ENCODE results near the gene CCL2. TPM values are rescaled to one million over a fixed set of nuclear protein-coding genes. Genes with fewer than 3 reads are reported as not detected.

Gene CCL2
- total and polyA plus RNA-seq, 2 experiments from 2014 or later: 1.5 to 18.5 TPM

GRCh38 chr17:34245351-34245905 lies 9.7 kb upstream of the CCL2 start:
- Mint-ChIP-seq H3K4me3 (no peak overlapping the region), H3K36me3 (ENCODE audit: low read depth) (no peaks in the 10 kb centered on the region), H3K27ac (no peak overlapping the region), H3K9me3 (no peaks in the 10 kb centered on the region), H3K27me3 (ENCODE audit: insufficient read depth, low read depth, poor library complexity) (peaks cover 2% of the 10 kb centered on the region), H3K4me1 (peaks cover 11% of the 10 kb centered on the region)
- Histone ChIP-seq H3K79me2 (replicated peaks; ENCODE audit: insufficient read depth) (no peaks in the 10 kb centered on the region), H3F3A (replicated peaks; ENCODE audit: low read depth) (no peaks in the 10 kb centered on the region), H4K20me1 (replicated peaks; ENCODE audit: insufficient read depth) (no peaks in the 10 kb centered on the region), H3K4me2 (no peak overlapping the region), H3K9me2 (ENCODE audit: insufficient read depth) (peaks cover 9% of the 10 kb centered on the region; the same call in 1 of the 2 replicates), H3K4me1 (ENCODE audit: insufficient read depth) (peaks cover 14% of the 10 kb centered on the region), H3K4me3 (no peak overlapping the region), H3K27me3 (ENCODE audit: insufficient read depth) (no peaks in the 10 kb centered on the region), H3K36me3 (ENCODE audit: insufficient read depth) (no peaks in the 10 kb centered on the region), H2AFZ (no peak overlapping the region), H3K27ac (ENCODE audit: low read depth) (no peak overlapping the region)
- DNase-seq (ENCODE audit: low spot score): no peak
- ATAC-seq: no peak
- no peak for TF ChIP-seq JUNB (IDR thresholded peaks at IDR 0.05; ENCODE audit: unreplicated experiment)
- TF ChIP-seq NANOG (IDR thresholded peaks at IDR 0.05; ENCODE audit: borderline replicate concordance): no peak
- no peak for TF ChIP-seq POLR2AphosphoS5 (IDR thresholded peaks at IDR 0.05; ENCODE audit: low read depth)
- TF ChIP-seq ZNF462 (CRISPR knock-in tag; IDR thresholded peaks at IDR 0.05): no peak
- TF ChIP-seq REST (IDR thresholded peaks at IDR 0.05; ENCODE audit: unreplicated experiment): no peak
- TF ChIP-seq EZH2phosphoT487 (IDR thresholded peaks at IDR 0.05; ENCODE audit: unreplicated experiment): no peak
- no peak for TF ChIP-seq ZNF114 (CRISPR knock-in tag; IDR thresholded peaks at IDR 0.05)
- TF ChIP-seq STAT1 (IDR thresholded peaks at IDR 0.05; ENCODE audit: unreplicated experiment): no peak
- TF ChIP-seq ETS1 (IDR thresholded peaks at IDR 0.05): no peak
- TF ChIP-seq EZH2 (IDR thresholded peaks at IDR 0.05; ENCODE audit: low read depth, unreplicated experiment): no peak
- TF ChIP-seq CREB1 (CRISPR knock-in tag; IDR thresholded peaks at IDR 0.05; ENCODE audit: low read depth): no peak
- no peak for TF ChIP-seq ZNF331 (CRISPR knock-in tag; IDR thresholded peaks at IDR 0.05; ENCODE audit: low read depth)

Data from GM23338 (cell line).